Stimulated activated CD8-positive, alpha-beta memory T cell treated with anti-CD3 and anti-CD28 coated beads, Interleukin-2, amount 100 ng/mL, for 1 hour (primary cell): ENCODE results near the gene RFC1.
"Not testable (repeated sequence)": the region's sequence is repeated elsewhere in the genome, so short reads cannot be mapped to it uniquely, and the experiment has no call there.

Source experiments
- DNase-seq, 2 donors: peaks; one replicate each; pipeline ENCODE4 v3.0.0-alpha.2; 2020; ENCODE audit warnings: low read depth in 2 of 2

The RFC1 gene

DNA sequence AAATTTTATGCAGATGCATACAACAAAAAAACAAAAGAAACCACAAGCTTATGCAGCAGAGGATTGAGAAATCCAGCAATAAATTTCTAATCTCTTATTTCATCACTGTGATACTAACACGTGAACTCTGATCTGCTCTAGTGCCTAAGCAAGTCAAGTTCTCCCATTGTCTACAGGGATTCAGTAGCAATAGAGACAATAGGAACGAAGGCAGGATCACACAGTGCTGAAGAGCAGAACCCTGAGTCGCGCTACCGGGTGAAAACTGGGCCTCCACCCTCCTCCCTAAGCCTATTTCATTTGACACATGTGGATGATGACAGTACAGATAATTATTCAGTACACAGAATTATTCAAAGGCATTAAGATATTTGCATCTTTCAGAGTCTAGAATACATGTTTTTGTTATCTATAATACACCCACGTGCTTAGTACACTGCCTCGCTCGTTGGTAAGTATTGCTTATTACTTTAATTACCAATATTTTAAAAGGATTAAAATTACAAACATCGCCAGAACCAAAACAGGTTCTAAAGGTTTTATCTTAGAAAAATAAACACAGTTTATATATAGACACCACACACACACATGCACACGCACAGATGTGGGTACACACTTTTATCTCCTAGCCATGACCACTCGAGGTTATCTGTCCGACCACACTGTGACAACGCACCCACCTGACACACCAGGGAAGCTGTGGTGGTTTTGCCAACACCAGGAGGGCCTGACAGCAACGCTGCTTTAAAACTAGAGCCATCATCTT is 60.1 kb downstream of the RFC1 start:
- no peak for DNase-seq

DNA sequence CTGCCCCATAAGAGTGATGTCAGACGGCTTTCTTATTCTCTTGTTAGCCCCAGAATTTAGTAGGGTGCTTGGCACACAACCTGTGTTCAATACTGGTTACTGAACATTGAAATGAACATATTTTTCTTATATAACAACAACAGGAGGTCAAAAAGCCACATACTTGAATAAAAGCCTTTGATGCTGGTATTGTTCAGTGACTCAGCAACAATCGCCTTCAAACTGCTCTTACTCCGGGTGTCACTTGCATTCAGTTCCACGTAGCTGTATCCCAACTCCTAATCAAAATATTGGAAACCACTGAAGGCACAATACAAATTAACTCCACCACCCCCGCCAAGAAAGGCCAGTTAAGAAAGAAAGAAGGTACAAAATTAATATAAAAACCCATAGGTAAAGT is 61.5 kb downstream of the RFC1 start:
- DNase-seq, result no peak

DNA sequence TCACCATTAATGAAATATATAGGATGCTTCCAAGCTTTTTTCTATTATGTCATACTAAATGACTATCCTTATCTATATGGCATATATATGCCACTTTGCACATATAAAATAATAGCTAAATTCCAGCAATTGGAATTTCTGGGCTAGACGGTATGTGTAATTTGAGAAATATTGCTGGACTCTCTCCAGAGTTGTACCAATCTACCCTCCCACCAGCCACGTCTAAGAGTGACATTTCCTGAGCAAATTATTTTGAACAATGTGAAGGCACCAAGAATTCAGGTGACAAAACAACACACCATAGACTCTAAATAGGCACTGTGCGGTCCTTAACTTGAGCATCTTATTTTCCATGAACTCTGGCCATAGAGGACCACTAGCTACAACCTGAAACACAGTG is 62.3 kb downstream of the RFC1 start:
- no peak for DNase-seq

DNA sequence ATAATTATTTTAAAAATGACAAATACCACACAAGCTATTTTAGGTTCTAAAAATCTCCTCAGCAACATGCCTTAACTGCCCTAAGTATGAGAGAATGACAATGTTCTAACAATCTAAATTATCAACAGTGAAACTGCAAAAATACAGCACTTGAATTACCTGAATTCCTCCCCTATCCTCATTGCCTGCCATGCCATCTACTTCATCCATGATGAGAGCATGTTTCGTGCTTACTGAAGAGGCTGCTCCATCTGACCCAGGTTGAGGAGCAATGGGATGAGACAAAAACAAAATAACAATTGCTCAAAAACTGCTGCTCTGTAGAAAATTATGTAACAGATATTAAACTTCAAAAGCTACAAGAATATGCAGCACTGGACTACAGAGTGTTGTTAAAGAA is 63.3 kb downstream of the RFC1 start:
- DNase-seq, result no peak

DNA sequence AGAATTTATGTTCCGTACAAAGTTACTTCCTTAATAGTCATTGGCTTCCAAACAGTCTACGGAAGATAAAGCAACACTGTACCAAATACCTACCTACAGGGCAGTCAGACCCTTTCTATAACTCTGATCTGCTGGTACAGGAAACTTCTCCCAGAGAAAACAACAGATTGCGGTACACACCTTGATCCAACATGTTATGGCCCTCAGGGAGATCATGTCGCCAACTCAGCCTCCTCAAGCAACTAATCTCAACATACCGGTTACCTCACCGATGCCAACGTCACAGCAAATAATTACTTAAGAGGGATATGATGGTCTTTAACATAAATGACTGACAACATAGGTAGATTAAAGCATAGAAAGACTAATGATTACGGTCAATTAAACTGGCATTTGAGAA is 70.4 kb downstream of the RFC1 start:
- DNase-seq, result no peak

DNA sequence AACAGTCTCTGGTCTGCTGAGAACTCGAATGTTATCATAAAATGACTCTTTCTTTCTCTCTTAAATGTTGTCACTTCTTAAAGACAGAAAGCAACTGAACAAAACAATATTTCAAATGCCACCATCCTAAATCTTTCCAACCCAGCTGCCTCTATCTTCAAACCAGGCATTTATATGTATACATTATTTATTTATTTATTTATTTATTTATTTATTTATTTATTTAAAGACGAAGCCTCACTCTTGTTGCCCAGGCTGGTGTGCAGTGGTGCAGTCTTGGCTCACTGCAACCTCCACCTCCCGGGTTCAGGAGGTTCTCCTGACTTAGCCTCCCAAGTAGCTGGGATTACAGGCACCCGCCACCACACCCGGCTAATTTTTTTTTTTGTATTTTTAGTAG is 73.7 kb downstream of the RFC1 start:
- DNase-seq, result not testable (repeated sequence)

DNA sequence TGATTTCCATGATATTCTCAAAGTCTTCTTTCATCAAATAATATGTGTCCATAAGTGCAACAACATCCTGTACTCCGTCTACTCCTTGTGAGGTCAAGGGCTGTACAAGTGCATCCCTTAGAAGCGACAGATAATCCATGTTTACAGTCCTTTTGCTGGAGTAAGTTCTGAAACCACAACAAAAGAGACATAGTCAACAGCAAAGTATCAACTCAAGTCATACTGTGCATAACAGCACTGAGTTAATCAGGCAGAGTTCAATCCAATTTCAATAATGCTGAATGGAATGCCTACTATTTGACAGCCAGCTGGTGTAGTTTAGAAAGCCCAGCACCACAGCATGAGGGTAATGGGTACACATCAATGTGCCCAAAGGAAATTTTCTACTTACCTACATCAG is 74.5 kb downstream of the RFC1 start:
- DNase-seq, result no peak

DNA sequence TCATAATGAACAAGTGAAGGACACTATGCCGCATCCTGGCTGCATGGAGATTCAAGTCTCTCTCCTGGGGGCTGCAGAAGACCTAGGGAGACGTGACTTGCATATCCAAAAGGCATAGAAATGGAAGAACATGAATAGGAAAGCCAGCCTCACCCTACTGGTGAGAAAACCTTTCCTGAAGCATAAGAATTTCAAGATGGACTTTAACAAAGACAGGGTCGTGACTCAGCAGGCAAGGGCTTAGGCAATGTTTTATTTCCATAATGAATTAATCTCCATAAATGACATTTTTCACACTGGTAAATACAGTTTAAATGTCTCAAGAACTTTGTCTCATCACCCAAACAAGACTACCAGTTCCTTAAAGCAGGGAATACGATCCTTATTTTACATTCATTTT is 78.9 kb downstream of the RFC1 start:
- no peak for DNase-seq

DNA sequence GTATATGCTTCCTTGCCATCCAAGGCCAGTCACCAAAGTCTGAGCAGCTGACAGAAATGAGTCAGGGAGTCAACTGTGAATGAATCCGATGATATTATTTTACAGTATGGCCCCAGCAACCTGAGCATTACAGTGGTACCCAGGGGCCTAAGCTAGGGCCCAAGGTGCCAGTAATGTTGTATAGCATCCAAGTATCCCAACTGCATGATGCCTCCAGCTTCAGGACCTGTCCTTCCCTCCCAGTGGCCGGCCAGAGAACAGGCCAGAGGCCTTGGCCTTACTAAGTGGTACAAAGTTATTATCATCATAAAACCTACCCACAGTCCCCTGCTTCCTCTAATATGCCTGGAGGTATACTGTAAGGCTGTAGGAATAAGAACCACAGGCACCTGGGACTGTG is 79.9 kb downstream of the RFC1 start:
- DNase-seq, result no peak

DNA sequence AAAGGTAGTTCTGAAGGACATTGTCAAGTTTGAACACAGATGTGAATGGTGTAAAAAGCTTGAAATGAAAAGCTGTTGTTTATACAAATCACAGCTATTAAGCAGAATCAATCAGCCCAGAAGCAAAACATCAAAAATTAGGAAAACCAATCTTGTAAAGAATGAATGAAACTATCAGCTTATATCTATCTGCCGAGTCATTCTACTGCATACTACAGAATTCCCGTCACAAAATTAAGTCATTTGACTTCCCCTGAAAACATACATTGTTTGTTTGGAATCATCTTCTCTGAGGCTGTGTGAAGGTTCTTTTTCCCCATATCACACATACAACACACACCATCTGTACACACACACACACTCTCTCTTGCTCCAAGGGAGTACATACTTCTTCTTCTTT is 80.3 kb downstream of the RFC1 start:
- DNase-seq, result no peak

DNA sequence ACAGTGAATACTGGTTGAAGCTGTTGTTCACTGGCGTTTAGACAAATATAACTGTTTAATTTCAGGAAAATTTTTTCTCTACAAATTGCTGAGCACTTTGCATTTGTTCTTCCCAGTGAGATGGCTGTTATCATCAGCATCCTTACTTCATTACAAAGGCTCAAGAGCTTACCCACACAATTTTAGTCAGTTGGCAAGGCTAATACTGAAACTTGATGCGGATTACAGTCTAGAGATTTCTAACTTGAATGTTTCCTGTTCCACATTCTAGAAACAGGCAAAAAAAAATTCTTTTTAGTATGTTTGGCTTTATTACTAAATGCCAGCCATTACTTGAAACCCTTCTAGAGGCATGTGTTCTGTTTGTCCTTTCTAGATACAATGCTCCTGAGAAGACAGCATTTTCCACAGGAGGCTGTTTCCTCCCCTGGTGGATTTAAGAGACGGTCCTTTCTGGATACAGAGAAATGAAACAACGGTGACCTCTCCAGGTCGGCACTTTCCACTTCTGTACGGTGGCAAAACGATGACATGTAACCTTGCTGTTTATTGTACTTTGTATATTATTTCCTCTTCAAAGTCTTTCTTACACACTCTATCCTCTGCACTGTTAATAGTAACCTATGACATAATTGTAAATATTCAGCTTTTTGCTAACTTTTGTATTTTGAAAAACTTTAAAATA is 80.9 kb downstream of the RFC1 start:
- DNase-seq, result no peak

DNA sequence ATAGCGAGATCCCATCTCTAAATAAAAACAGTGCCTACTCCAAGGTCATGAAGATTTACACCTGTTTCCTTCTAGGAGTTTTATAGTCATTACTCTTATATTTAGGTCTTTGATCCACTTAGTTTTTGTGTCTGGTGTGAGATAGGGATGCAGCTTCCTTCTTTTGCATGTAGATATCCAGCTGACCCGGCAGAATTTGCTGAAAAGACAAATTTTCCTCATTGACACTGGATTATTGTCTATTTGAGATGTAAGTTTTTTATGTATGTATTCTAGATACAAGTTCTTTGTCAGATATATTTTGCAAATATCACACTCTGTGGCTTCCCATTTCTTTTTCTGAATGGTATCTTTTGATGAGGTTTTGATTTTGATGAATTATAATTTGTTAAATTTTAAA is 85.4 kb downstream of the RFC1 start:
- DNase-seq, result no peak

DNA sequence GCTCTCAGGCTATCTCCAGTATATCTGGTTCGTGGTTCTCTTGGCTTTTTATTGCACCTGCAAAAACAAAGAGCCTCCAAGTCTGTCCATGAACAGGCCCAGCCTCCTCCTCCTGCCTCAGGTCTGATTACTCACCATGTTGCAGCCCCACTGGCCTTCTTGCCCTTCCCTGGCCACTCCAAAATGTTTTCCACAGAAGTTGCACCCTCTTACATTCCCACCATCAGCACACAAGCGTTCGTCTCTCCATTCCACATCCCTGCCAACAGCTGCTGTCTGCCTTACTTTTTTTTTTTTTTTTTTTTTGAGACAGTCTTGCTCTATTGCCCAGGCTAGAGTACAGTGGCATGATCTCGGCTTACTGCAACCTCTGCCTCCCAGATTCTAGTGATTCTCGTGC is 86.7 kb downstream of the RFC1 start:
- no peak for DNase-seq

DNA sequence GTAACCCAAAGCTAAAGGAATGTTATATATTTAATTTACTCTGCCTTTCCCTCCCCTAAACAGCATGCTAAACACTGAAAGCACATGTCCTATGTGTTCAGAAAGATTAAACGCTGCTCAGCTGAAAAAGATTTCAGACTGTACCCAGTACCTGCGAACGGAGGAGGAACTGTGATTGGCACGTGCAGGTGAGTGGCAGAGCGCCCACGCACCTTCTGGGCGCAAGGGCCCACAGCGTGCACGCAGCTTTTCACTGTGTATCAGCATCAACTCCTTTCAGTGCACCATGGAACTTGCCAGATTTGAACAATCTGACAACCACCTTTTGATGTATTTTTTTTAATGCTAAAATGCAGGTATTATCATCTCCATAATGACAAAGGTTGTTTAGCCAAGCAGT is 87.7 kb downstream of the RFC1 start:
- DNase-seq, result no peak

DNA sequence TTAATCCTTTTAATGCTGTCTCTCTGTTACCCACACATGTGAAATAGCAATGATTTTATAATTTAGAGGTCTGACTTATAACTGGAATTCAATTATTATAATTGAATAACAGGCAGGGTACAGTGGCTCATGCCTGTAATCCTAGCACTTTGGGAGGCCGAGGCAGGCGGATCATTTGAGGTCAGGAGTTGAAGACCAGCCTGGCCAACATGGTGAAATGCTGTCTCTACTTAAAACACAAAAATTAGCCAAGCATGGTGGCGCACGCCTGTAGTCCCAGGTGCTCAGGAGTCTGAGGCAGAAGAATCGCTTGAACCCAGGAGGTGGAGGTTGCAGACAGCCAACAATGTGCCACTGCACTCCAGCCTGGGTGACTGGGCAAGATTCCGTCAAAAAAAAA is 88.5 kb downstream of the RFC1 start:
- DNase-seq, result not testable (repeated sequence)

DNA sequence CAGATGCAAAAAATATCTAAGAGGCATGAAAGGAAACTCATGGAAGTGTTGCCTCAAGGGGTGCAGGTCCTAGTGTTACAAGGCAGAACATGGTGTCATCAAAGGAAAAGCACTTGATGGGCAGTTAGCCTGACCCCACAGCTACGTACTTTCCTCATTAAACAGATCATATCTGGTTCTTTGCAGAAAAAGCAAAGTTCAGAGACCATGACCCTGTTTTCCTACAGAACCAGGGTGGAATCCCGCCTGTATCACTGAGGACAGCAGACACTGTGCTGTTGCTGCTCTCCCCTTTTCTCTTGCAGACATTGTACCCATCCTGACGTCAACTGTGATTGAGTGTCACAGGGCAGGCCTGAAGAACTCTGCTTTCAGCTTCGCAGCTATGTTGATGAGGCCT is 91.7 kb downstream of the RFC1 start:
- no peak for DNase-seq

DNA sequence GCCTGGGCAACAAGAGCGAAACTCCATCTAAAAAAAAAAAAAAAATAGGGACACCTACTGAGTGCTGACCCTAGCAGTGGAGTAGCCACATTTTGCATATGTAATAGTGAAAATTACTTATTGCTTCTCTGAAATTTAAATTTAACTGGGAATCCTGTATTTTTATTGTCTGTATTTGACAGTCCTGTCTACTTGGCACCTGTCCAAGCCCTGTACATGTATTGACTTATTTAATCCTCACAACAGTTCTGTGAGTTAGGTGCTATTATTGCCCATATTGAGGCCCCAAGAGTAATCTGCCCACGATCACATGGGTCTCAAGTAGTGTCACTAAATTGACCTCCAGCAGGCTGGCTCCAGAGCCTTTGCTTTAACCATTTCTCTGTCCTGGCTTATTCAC is 102.3 kb downstream of the RFC1 start:
- no peak for DNase-seq

DNA sequence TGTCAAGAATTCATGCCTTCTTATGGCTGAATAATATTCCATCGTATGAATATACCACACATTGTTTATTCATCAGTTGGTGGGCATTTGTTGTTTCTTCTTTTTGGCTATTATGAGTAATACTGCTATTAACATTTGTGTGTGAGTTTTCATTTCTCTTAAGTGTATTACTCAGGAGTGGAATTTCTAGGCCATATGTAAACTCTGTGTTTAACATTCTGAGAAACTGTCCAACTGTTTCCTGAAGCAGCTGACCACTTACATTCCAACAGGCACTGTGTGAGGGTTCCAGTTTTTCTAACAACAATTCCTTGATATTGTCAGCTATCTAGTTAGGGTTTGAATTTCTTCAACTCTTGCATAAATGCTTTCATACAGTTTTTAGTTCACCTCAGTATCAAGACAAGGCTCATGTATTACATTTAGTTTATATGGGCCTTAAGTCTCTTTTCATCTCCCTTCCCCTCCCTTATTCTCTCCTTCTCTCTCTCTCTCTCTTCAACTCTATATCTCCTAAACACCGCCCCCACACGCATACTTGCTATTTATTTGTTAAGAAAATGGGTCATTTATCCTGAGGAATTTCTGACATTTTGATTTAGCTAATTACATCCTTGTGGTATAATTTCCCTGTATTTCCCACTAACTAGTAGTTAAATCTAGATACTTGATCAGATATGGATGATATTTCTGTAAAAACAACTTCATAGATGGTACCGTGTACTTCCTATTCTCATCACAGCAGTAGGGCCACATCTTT is 106.4 kb downstream of the RFC1 start:
- no peak for DNase-seq

DNA sequence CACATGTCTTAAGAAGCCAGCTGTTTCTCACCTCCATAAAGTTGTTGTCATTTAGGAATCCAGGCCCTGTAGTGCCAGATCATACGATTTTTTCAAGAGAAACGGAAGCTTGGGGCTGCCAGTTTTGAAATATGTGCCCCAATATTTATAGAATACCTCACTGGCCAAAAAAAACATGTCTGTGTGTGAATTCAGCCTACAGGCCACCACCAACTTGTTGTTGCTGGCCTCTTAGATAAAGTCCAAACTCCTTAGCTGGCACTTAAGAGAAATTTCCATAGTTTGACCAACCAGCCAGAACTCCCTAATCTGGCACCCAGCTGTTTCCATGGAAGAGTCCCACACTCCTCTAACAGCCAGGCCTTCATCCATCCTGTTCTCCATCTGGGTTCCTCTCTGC is 109.7 kb downstream of the RFC1 start:
- no peak for DNase-seq

DNA sequence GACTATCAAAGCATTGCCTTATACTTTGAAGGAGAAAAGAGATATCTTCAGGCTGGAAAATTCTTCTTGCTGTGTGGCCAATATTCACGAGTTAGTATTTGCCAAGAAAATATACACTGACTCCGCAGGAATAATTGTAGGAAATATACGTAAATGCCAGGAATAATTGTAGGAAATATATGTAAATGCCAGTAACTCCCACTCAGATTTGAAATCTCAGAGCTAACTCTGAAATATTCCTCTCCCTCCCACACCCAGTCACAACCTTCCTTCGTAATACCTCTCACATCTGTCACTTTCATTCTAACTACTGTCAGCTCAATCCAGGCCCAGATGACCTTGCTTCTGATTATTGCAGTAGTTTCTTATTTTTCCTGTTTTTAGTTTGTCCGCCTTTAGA is 110.3 kb downstream of the RFC1 start:
- no peak for DNase-seq

DNA sequence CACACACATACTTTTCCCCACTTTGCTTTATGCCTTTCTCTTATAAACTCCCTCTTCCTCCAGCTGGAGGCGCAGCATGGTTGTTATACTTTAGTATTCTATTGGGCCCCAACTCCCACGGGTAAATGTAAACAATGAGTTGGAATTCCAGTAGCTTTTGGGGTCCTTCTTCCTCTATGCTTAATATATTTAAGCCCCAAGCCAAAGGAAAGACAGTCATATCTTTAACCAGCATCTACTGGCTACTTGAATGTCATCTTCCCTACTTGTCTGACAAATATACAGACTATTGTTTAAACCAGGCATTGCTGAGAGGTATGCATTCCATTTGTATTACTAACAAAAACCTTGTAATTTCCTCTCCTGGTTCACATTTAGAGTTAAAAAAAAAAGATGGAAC is 110.9 kb downstream of the RFC1 start:
- DNase-seq, result no peak

DNA sequence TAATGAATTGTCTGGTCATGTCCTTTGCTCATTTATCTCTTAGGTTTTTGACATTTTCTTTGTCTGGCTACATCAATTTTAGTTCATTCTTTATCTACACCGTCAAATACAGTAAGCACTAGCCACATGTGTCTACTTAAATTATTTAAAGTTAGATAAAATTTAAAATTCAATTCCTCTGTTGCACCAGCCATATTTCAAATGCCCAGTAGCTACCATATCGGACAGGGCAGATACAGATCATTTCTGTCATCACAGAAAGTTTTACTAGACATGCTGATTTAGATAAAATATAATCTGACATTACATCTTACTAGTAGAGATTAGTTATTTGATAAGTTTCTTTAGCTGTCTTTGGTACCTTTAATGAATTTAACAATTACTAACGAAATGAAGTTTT is 122.7 kb downstream of the RFC1 start:
- DNase-seq, result no peak
